ENCODE measurements around the gene EPPIN. TPM values are rescaled to one million over a fixed set of nuclear protein-coding genes. Genes with fewer than 3 reads are reported as not detected.

The EPPIN gene
- total and polyA plus RNA-seq, 2 donors (not counting 1 experiment from before 2014, with no cell fraction given): not detected

DNA sequence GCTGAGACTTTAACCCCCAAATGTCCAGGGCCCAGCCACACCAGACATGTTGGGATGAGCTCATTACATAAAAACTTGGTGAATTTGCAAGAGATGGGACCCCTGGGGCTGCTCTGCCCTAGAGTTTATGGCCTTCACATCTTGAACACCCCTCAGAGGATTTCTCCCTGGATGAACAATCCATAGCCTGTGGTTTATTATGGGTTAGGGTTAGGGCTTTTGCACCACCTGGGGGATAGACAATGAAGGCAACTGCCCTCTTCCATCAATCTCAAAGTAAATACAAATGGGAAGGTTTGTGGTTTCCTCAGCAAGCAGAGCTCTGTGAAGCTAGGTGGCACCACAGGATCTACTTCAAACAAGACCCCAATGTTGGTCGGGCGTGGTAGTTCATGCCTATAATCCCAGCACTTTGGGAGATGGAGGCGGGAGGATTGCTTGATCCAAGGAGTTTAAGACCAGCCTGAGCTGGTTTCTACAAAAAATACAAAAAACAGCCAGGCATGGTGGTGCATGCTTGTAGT, 49.2 kb downstream of the EPPIN start:
- Mint-ChIP-seq H3K27ac (no peak overlapping the region), H3K4me1 (no peaks in the 10 kb centered on the region), H3K27me3 (peaks cover 44% of the 10 kb centered on the region), H3K9me3 (ENCODE audit: insufficient read depth) (no peaks in the 10 kb centered on the region), H3K4me3 (no peak overlapping the region)
- Histone ChIP-seq H3K79me2 (ENCODE audit: control insufficient read depth, insufficient read depth, low read length) (no peaks in the 10 kb centered on the region), H3K36me3 (replicated peaks in 1 of 2; ENCODE audit: control extremely low read depth in 1 of 2, control insufficient read depth in 1 of 2, extremely low read depth in 1 of 2, insufficient read depth in 2 of 2, low read length in 1 of 2) (no peaks in the 10 kb centered on the region), H2AFZ (ENCODE audit: insufficient read depth, low read depth, low read length, poor library complexity, severe bottlenecking) (no peak overlapping the region), H3K9ac (ENCODE audit: low read length) (no peak overlapping the region), H3K27ac (ENCODE audit: low read length in 2 of 2) (no peak overlapping the region), H3K4me1 (ENCODE audit: control insufficient read depth in 2 of 2, insufficient read depth in 2 of 2, low read length in 2 of 2) (no peaks in the 10 kb centered on the region), H3K9me3 (ENCODE audit: control extremely low read depth in 1 of 3, control insufficient read depth in 2 of 3, insufficient read depth in 1 of 3, low read length in 2 of 3) (no peaks in the 10 kb centered on the region), H3K4me2 (replicated peaks; ENCODE audit: low read depth, low read length, poor library complexity, severe bottlenecking) (no peak overlapping the region), H3K27me3 (replicated peaks in 1 of 4; ENCODE audit: control extremely low read depth in 1 of 4, control insufficient read depth in 3 of 4, insufficient read depth in 4 of 4, low read length in 3 of 4) (peaks cover 0 to 9% (median 5%) of the 10 kb centered on the region in 4 experiments), H4K20me1 (ENCODE audit: control insufficient read depth, insufficient read depth, low read length, poor library complexity, severe bottlenecking) (no peaks in the 10 kb centered on the region), H3K4me3 (ENCODE audit: control extremely low read depth in 1 of 5, extremely low read depth in 1 of 5, insufficient read depth in 1 of 5, low read depth in 2 of 5, low read length in 4 of 5) (no peak overlapping the region)
- DNase-seq: no peak
- ChIA-PET CTCF (no interaction called here), POLR2A (no interaction called here)
- intact Hi-C loops (cut with micrococcal nuclease): no loop called here
- ATAC-seq (ENCODE audit: low read depth): no peak
- TF ChIP-seq, protein P1, sequence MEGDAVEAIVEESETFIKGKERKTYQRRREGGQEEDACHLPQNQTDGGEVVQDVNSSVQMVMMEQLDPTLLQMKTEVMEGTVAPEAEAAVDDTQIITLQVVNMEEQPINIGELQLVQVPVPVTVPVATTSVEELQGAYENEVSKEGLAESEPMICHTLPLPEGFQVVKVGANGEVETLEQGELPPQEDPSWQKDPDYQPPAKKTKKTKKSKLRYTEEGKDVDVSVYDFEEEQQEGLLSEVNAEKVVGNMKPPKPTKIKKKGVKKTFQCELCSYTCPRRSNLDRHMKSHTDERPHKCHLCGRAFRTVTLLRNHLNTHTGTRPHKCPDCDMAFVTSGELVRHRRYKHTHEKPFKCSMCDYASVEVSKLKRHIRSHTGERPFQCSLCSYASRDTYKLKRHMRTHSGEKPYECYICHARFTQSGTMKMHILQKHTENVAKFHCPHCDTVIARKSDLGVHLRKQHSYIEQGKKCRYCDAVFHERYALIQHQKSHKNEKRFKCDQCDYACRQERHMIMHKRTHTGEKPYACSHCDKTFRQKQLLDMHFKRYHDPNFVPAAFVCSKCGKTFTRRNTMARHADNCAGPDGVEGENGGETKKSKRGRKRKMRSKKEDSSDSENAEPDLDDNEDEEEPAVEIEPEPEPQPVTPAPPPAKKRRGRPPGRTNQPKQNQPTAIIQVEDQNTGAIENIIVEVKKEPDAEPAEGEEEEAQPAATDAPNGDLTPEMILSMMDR (IDR thresholded peaks at IDR 0.05): no peak
- TF ChIP-seq EZH2 (IDR thresholded peaks at IDR 0.05; ENCODE audit: borderline replicate concordance, insufficient read depth, low read depth, low read length, poor library complexity, severe bottlenecking): no peak
- WGBS (ENCODE audit: insufficient coverage): 100% methylated on average over 1 of the region's 3 CpGs

DNA sequence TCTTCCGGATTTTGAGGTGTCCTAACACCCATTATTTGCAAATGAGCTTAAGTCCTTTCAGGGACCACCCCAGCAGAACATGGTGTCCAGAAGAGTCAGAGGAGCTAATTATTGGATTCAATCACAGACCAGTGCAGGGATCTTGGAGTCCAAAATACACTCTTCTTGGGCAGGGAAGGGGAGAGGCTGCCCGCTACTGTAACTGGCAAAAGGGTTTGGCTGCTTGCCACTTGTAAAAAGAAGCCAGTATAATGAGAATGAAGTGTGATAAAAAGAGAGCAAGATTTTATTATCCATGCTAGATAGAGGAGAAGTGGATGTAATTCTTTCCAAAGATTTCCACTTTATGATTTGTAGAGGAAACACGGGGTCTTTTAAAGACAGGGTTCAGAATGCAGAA, 51.0 kb downstream of the EPPIN start:
- H3K9me3 Mint-ChIP-seq (ENCODE audit: insufficient read depth): no peaks in the 10 kb centered on the region
- H3K4me1 Mint-ChIP-seq: no peaks in the 10 kb centered on the region
- no peaks in the 10 kb centered on the region for H3K9me3 ChIP-seq (ENCODE audit: control extremely low read depth in 1 of 3, control insufficient read depth in 2 of 3, insufficient read depth in 1 of 3, low read length in 2 of 3)
- H3K36me3 ChIP-seq (replicated peaks in 1 of 2; ENCODE audit: control extremely low read depth in 1 of 2, control insufficient read depth in 1 of 2, extremely low read depth in 1 of 2, insufficient read depth in 2 of 2, low read length in 1 of 2): no peaks in the 10 kb centered on the region
- peaks cover 0 to 9% (median 4%) of the 10 kb centered on the region in 4 experiments for H3K27me3 ChIP-seq (replicated peaks in 1 of 4; ENCODE audit: control extremely low read depth in 1 of 4, control insufficient read depth in 3 of 4, insufficient read depth in 4 of 4, low read length in 3 of 4)
- no peak overlapping the region for H2AFZ ChIP-seq (ENCODE audit: insufficient read depth, low read depth, low read length, poor library complexity, severe bottlenecking)
- DNase-seq (no peak), ATAC-seq (ENCODE audit: low read depth) (no peak)
- H3K4me3 ChIP-seq (ENCODE audit: control extremely low read depth in 1 of 5, extremely low read depth in 1 of 5, insufficient read depth in 1 of 5, low read depth in 2 of 5, low read length in 4 of 5): no peak overlapping the region
- H3K79me2 ChIP-seq (ENCODE audit: control insufficient read depth, insufficient read depth, low read length): no peaks in the 10 kb centered on the region
- intact Hi-C loops (cut with micrococcal nuclease): no loop called here
- TF ChIP-seq, protein P1 (IDR thresholded peaks at IDR 0.05): no peak
- no peak for TF ChIP-seq EZH2 (IDR thresholded peaks at IDR 0.05; ENCODE audit: borderline replicate concordance, insufficient read depth, low read depth, low read length, poor library complexity, severe bottlenecking)
- ChIA-PET POLR2A (no interaction called here), CTCF (no interaction called here)
- H3K9ac ChIP-seq (ENCODE audit: low read length): no peak overlapping the region
- no peaks in the 10 kb centered on the region for H4K20me1 ChIP-seq (ENCODE audit: control insufficient read depth, insufficient read depth, low read length, poor library complexity, severe bottlenecking)
- H3K4me1 ChIP-seq (ENCODE audit: control insufficient read depth in 2 of 2, insufficient read depth in 2 of 2, low read length in 2 of 2): no peaks in the 10 kb centered on the region
- no peak overlapping the region for H3K27ac Mint-ChIP-seq
- peaks cover 42% of the 10 kb centered on the region for H3K27me3 Mint-ChIP-seq
- no peak overlapping the region for H3K4me2 ChIP-seq (replicated peaks; ENCODE audit: low read depth, low read length, poor library complexity, severe bottlenecking)
- H3K27ac ChIP-seq (ENCODE audit: low read length in 2 of 2): no peak overlapping the region
- WGBS (ENCODE audit: insufficient coverage): 100% methylated on average over 1 of the region's 3 CpGs
- no peak overlapping the region for H3K4me3 Mint-ChIP-seq

All from B cell (primary cell).